Testis (tissue), 3 donors: ENCODE measurements around the gene SCGB1D4. TPM values are rescaled to one million over a fixed set of nuclear protein-coding genes. Genes with fewer than 3 reads are reported as not detected.
A peak's percentile ranks its signal among the peaks of the same experiment; 100 is the strongest.
"Not testable (repeated sequence)": the region's sequence is repeated elsewhere in the genome, so short reads cannot be mapped to it uniquely, and the experiment has no call there.

Source experiments
- DNase-seq: peaks from one replicate; pipeline ENCODE4 v3.0.0-alpha.2; 2019
- H3K27ac ChIP-seq, 2 donors: fragments of 200-600 bp; sonication (generic); one replicate each; pipeline ENCODE4 v1.5.1; 2019
- H3K27me3 ChIP-seq: fragments of 200-600 bp; sonication (generic); one replicate; pipeline ENCODE4 v1.5.1; 2019
- H3K36me3 ChIP-seq: fragments of 200-600 bp; sonication (generic); one replicate; pipeline ENCODE4 v1.5.1; 2017; ENCODE audit warnings: low read depth; ENCODE audit errors: missing control alignments
- H3K4me1 ChIP-seq: fragments of 200-600 bp; sonication (generic); one replicate; pipeline ENCODE4 v1.5.1; 2019
- H3K4me3 ChIP-seq, 2 donors: fragments of 200-600 bp; sonication (generic); one replicate each; pipeline ENCODE4 v1.5.1; 2017 to 2019
- H3K9me3 ChIP-seq: fragments of 200-600 bp; sonication (generic); one replicate; pipeline ENCODE4 v1.5.1; 2017
- CTCF ChIP-seq, 3 experiments: fragments of 450-650 bp in 2 of 3; fragments of 200-600 bp in 1 of 3; sonication (generic) in 1 of 3; IDR thresholded peaks; one replicate each; pipeline ENCODE4 v1.5.1; 2016 to 2019; ENCODE audit warnings: antibody characterized with exemption in 3 of 3, mild to moderate bottlenecking in 2 of 3, moderate library complexity in 1 of 3
- POLR2A ChIP-seq: fragments of 450-650 bp; IDR thresholded peaks from one replicate; pipeline ENCODE4 v1.6.1; 2017; ENCODE audit warnings: antibody characterized with exemption, mild to moderate bottlenecking, moderate library complexity
- WGBS, 2 donors: methylation state at CpG; one replicate each; pipeline ENCODE4 v1.1.5; 2018; 5-methylcytosine and 5-hydroxymethylcytosine counted together
- intact Hi-C: fragments of 100-400 bp; cut with DNase I; formaldehyde crosslinking; loops from one replicate; pipeline ENCODE4 v1.15.1; 2023; ENCODE audit warnings: low total_unique reads
- polyA plus RNA-seq: library from polyadenylated mRNA; stranded (reverse); fragments of 350-450 nt; fragmentation: Illumina TruSeq; extraction: RNeasy Lipid Tissue Mini Kit (QIAGEN cat#74804); gene quantifications from one replicate; pipeline ENCODE4 v1.2.3, GENCODE V29; 2014; ENCODE audit warnings: low read depth, low replicate concordance; ENCODE audit not compliant: insufficient read depth
- total RNA-seq, 2 donors: library from RNA; depleted of rRNA; stranded (reverse); fragments of >200 nt; gene quantifications; one replicate each; pipeline ENCODE4 v1.2.3, GENCODE V29; 2016

Gene SCGB1D4
- total and polyA plus RNA-seq, 3 donors from 2014 or later, result 1.4 to 48.9 TPM; not detected in 1

- 49 to 73% methylated on average over 6 of the region's 6 CpGs for WGBS, 2 donors
- H3K9me3 ChIP-seq, result no peaks in the 10 kb centered on the region
- no peak overlapping the region for H3K27ac ChIP-seq
- H3K27me3 ChIP-seq, result no peaks in the 10 kb centered on the region
- peak; percentile 39 to 64 (median 42) for TF ChIP-seq CTCF (IDR thresholded peaks at IDR 0.05)
- TF ChIP-seq POLR2A, result no peak
- no peak overlapping the region for H3K4me3 ChIP-seq
- DNase-seq, result peak; percentile 82
- no peaks in the 10 kb centered on the region for H3K36me3 ChIP-seq
- intact Hi-C loops, result no loop called here
- no peaks in the 10 kb centered on the region for H3K4me1 ChIP-seq
Observed at GRCh38 chr11:62340269-62340901, 41.5 kb upstream of the SCGB1D4 start.

- H3K27ac ChIP-seq, result no peak overlapping the region
Observed at GRCh38 chr11:62338218-62338617, 39.3 kb upstream of the SCGB1D4 start.

GRCh38 chr11:62337303-62338181 lies 38.7 kb upstream of the SCGB1D4 start, which contains the start of gene ASRGL1:
Gene ASRGL1 (plus strand): TSS chr11:62337448. CDS start chr11:62337978, 530 bp downstream.
- intact Hi-C loops, result no loop called here
- H3K27ac ChIP-seq, result peak within 1 kb of the TSS; percentile 43 to 77

More at GRCh38 chr11:62338218-62338617, 39.3 kb upstream of the SCGB1D4 start:
- peak overlapping the region; percentile 68 to 78 for H3K4me3 ChIP-seq
- no peaks in the 10 kb centered on the region for H3K36me3 ChIP-seq
- no peaks in the 10 kb centered on the region for H3K4me1 ChIP-seq
- intact Hi-C loops, result no loop called here
- TF ChIP-seq CTCF (IDR thresholded peaks at IDR 0.05) (no peak), POLR2A (no peak)
- DNase-seq, result no peak
- H3K9me3 ChIP-seq, result no peaks in the 10 kb centered on the region
- WGBS, 2 donors, result 31 to 37% methylated on average over 1 of the region's 1 CpG
- H3K27me3 ChIP-seq, result no peaks in the 10 kb centered on the region

GRCh38 chr11:62336949-62337302 lies 38.1 kb upstream of the SCGB1D4 start:
- 51 to 59% methylated on average over 17 to 19 of the region's 19 CpGs for WGBS, 2 donors
- intact Hi-C loops, DNase-seq, H3K36me3 ChIP-seq, H3K27me3 ChIP-seq, H3K4me1 ChIP-seq, H3K9me3 ChIP-seq: not testable (repeated sequence)
- peak overlapping the region in 1 of 2 donors; percentile 43 for H3K27ac ChIP-seq
- peak overlapping the region; percentile 68 to 78 for H3K4me3 ChIP-seq

More at GRCh38 chr11:62337303-62338181, 38.7 kb upstream of the SCGB1D4 start, which contains the start of gene ASRGL1:
- Histone ChIP-seq H3K9me3 (no peaks in the 10 kb centered on the region), H3K36me3 (no peaks in the 10 kb centered on the region), H3K4me1 (no peaks in the 10 kb centered on the region), H3K27me3 (no peaks in the 10 kb centered on the region), H3K4me3 (peak within 1 kb of the TSS; percentile 68 to 78)
- WGBS, 2 donors, result 0 to 1% methylated on average over 9 to 98 of the region's 98 CpGs
- TF ChIP-seq POLR2A (no peak), CTCF (IDR thresholded peaks at IDR 0.05) (peak in 1 of 3 experiments; percentile 14)
- peak; percentile 92 for DNase-seq

- H3K27me3 ChIP-seq, result no peaks in the 10 kb centered on the region
- intact Hi-C loops, result no loop called here
- DNase-seq, result no peak
- H3K4me1 ChIP-seq, result no peaks in the 10 kb centered on the region
- H3K4me3 ChIP-seq, result no peak overlapping the region
- no peak overlapping the region for H3K27ac ChIP-seq
- H3K9me3 ChIP-seq, result no peaks in the 10 kb centered on the region
- 65 to 92% methylated on average over 5 of the region's 5 CpGs for WGBS, 2 donors
- TF ChIP-seq POLR2A (no peak), CTCF (IDR thresholded peaks at IDR 0.05) (no peak)
- H3K36me3 ChIP-seq, result no peaks in the 10 kb centered on the region
Observed at GRCh38 chr11:62333768-62334167, 34.9 kb upstream of the SCGB1D4 start.

- H3K4me3 ChIP-seq, DNase-seq, H3K27me3 ChIP-seq, H3K9me3 ChIP-seq, H3K27ac ChIP-seq, H3K4me1 ChIP-seq, H3K36me3 ChIP-seq, intact Hi-C loops: not testable (repeated sequence)
- 91 to 95% methylated on average over 3 of the region's 3 CpGs for WGBS, 2 donors
Observed at GRCh38 chr11:62331264-62331663, 32.4 kb upstream of the SCGB1D4 start.

GRCh38 chr11:62327541-62327940 lies 28.7 kb upstream of the SCGB1D4 start:
- H3K4me3 ChIP-seq, H3K9me3 ChIP-seq, H3K27me3 ChIP-seq, intact Hi-C loops, DNase-seq, H3K4me1 ChIP-seq, H3K36me3 ChIP-seq, H3K27ac ChIP-seq: not testable (repeated sequence)
- WGBS, 2 donors, result 95 to 96% methylated on average over 14 of the region's 14 CpGs
